NCI-H82 (cell line): Measurements from ENCODE around the gene FOXL2NB.

Experiments
- DNase-seq: peaks from one replicate; lab custom pipeline; 2025; lab: John Stamatoyannopoulos, UW

The FOXL2NB gene

DNA sequence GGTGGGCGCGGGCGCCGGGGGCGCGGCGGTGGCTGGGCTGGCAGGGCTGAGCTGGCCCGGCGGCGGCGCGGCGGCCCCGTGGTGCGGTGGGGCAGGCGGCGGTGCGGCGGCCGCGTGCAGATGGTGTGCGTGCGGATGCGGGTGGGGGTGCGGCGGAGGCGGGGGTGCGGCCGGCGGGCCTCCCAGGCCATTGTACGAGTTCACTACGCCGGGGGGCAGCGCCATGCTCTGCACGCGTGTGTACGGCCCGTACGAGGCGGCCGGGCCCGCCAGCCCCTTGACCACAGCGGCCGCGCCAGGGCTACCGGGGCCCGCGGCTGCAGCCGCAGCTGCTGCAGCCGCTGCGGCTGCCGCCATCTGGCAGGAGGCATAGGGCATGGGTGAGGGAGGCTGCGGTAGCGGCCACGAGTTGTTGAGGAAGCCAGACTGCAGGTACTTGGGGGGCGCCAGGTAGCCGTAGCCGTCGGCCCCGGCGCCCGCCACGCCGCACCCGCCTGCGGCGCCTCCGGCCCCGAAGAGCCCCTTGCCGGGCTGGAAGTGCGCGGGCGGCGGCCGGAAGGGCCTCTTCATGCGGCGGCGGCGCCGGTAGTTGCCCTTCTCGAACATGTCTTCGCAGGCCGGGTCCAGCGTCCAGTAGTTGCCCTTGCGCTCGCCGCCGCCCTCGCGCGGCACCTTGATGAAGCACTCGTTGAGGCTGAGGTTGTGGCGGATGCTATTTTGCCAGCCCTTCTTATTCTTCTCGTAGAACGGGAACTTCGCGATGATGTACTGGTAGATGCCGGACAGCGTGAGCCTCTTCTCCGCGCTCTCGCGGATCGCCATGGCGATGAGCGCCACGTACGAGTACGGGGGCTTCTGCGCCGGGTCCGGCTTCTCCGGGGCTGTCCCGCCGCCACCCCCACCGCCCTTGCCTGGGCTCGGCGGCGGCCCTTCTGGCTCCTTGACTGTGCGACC lies 1.0 kb upstream of the FOXL2NB start:
- DNase-seq, result peak; percentile 65

DNA sequence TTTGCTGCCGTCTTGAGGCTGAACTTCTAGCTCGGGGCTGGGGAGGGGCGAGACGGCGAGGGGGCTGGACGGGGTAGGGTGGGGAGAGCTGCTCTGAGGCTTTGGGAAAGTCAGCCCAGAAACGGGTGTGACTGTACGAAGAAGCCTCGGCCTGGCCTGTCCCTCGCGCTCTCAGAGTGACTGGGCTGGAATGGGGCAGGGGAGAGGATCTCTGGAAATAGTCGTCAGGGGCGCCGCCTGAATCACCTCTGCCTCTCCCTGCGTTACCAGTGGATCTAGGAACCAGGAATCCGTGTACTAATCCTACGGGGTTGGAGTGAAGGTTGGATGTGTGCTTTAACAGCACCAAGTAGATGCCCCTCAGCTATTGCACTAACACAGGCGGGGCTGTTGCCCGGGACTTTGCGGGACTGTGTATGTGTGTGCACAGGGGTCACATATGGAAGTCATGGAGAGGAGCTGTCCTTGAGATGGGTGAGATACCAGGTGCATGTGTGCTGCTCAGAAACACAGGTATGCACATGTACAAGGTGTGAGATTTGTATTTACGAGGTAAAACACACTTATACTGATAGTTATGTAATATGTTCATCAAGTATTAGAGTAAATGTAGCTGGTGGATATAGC lies 591 bp downstream of the FOXL2NB start:
- peak; percentile 39 for DNase-seq

GRCh38 chr3:138948371-138949001 lies 1.5 kb downstream of the FOXL2NB start:
- DNase-seq, result no peak

GRCh38 chr3:138949002-138949418 lies 2.0 kb downstream of the FOXL2NB start:
- no peak for DNase-seq

GRCh38 chr3:138949445-138950005 lies 2.5 kb downstream of the FOXL2NB start:
- DNase-seq, result no peak

- peak; percentile 61 for DNase-seq
Observed at GRCh38 chr3:138950006-138950644, 3.1 kb downstream of the FOXL2NB start.

- no peak for DNase-seq
Observed at GRCh38 chr3:138950701-138951100, 3.7 kb downstream of the FOXL2NB start.

GRCh38 chr3:138960417-138960852 lies 13.4 kb downstream of the FOXL2NB start:
- DNase-seq, result no peak

DNA sequence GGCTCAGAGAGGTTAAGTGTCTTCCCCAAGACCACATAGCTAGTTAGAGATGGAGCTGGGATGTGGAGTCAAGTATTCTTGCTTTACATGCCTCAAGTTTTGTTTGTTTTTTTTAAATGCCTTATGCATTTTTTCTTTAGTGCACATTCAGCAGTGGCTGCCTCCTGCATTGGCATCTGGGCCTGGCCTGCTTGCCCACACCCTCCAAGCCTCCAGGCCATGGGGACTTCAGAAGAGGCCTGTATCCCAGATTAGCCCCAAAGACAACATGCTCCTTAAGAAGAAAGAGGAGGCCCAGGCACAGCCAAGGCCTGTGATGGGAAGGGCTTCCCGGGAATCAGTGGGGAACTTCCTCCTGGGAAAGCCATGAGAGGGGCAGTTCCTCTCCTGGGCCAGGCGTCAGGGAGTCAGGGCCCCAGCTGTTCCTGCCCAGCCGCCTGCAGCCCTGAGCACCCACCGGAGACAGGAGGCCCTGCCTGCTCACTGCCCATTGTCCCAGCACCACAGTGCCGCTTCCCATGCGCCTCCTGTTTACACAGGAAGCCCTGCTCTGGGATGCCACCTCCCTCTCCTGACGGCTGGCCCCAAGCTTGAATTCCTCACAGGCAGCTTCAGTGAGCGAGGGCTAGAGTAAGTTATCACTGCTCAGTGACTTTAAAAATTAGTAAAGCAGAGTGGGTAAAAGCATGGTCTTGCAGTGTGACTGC lies 16.0 kb downstream of the FOXL2NB start:
- DNase-seq, result no peak

- DNase-seq, result no peak
Observed at GRCh38 chr3:138964264-138964663, 17.2 kb downstream of the FOXL2NB start.

DNA sequence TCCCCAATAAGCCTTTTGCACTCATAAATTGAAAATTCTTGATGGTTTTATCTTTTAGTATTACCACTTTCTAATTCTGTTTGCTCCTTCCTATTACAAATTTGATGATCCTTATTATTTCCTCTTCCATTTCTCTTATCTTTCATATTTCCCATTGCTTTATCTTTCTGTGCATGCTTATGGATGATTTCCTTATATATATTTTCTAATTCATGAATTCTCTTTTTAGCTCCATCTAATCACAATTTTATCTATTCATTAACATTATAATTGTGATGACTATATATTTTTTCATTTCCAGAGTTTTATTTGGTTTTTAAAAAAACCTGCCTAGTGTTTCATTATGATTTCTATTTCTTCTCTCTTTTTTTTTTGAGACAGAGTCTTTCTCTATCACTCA lies 17.9 kb downstream of the FOXL2NB start:
- no peak for DNase-seq

DNA sequence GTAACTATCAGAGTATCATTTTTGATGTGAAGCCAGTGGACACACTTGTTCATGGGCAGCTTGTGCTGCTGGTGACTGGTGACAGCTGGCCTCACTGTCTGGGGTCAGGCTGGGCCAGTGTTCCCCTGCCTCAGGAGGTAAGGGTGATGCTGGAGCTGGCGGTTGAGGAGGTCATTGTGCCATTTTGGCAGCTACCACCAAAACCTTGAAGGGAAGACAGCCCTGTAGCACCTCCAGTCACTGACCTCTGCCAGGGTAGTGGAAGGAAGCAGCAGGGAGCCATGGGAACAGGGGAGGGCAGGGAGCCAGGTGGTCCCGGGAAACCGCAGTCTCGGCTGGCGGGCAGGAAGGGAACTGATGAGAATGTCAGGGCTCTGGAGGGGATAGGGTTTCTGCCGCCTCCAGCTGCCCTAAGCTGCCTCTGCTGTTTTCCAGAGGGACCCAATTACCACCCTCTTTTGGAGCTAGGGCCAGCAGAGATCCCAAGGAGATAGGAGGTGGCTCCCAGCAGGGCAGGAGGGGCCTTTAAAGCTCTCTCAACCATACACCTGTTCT lies 24.8 kb downstream of the FOXL2NB start:
- no peak for DNase-seq

GRCh38 chr3:138972941-138973340 lies 25.9 kb downstream of the FOXL2NB start:
- no peak for DNase-seq

- no peak for DNase-seq
Observed at GRCh38 chr3:138974462-138974861, 27.4 kb downstream of the FOXL2NB start.

- DNase-seq, result peak; percentile 91
Observed at GRCh38 chr3:138975351-138975750, 28.3 kb downstream of the FOXL2NB start.

GRCh38 chr3:138976047-138976446 lies 29.0 kb downstream of the FOXL2NB start:
- no peak for DNase-seq

DNA sequence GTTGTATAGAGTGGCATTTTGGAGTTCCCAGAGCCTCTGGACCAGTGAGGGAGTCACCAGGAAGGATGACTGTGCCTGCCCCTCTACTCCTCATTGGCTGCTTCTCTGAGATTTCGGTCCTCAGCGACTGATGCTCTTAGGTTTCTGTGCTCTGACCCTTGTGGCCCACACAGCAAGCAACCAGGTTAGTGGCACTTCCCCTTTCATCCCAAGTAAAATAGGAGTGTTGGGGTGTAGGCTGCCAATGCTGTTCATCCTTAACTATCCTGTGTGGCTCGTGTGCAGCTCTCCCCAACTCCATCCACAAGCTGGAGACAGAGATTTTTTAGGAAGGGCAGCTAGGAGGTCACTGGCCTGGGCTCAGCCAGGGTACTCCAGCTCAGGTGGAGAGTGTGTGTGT lies 37.8 kb downstream of the FOXL2NB start:
- no peak for DNase-seq

- DNase-seq, result no peak
Observed at GRCh38 chr3:138985932-138986331, 38.9 kb downstream of the FOXL2NB start.

DNA sequence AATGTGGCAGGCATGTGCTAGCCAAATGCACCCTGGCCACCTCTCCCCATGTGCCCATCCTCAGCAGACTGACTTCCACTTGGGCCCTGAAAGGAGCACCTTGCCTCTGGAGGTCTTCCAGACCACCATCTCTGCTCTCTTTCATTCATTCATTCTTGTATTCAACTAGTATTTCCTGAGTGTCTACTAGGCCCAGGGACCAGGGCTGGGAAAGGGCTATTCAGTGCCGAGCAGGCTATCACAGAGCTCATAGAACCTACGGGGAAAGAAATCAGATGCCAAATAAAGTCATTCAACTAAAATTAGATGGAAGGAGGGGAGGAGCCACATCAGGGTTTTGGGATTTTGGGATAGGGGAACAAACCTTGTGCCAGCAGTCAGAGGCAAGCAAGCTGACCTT lies 40.2 kb downstream of the FOXL2NB start:
- DNase-seq, result no peak

- DNase-seq, result no peak
Observed at GRCh38 chr3:138995706-138996105, 48.7 kb downstream of the FOXL2NB start.
